ENCODE data around the gene KEL.
A peak's percentile ranks its signal among the peaks of the same experiment; 100 is the strongest.

Gene KEL

GRCh38 chr7:142933092-142933475 lies 29.1 kb downstream of the KEL start:
- H3K4me3 ChIP-seq (ENCODE audit: control insufficient read depth, low read depth, low read length), result no peak overlapping the region
- TF ChIP-seq CTCF (IDR thresholded peaks at IDR 0.05; ENCODE audit: control insufficient read depth, insufficient read depth, low read depth, low read length, missing control alignments), result no peak
- no peak for DNase-seq (ENCODE audit: low read depth)

GRCh38 chr7:142932386-142933091 lies 29.6 kb downstream of the KEL start:
- no peak for TF ChIP-seq CTCF (IDR thresholded peaks at IDR 0.05; ENCODE audit: control insufficient read depth, insufficient read depth, low read depth, low read length, missing control alignments)
- no peak for DNase-seq (ENCODE audit: low read depth)
- no peak overlapping the region for H3K4me3 ChIP-seq (ENCODE audit: control insufficient read depth, low read depth, low read length)

- no peak for DNase-seq (ENCODE audit: low read depth)
- no peak overlapping the region for H3K4me3 ChIP-seq (ENCODE audit: control insufficient read depth, low read depth, low read length)
- TF ChIP-seq CTCF (IDR thresholded peaks at IDR 0.05; ENCODE audit: control insufficient read depth, insufficient read depth, low read depth, low read length, missing control alignments), result no peak
Observed at GRCh38 chr7:142930126-142930730, 31.9 kb downstream of the KEL start.

GRCh38 chr7:142927949-142928348 lies 34.2 kb downstream of the KEL start:
- no peak for TF ChIP-seq CTCF (IDR thresholded peaks at IDR 0.05; ENCODE audit: control insufficient read depth, insufficient read depth, low read depth, low read length, missing control alignments)
- H3K4me3 ChIP-seq (ENCODE audit: control insufficient read depth, low read depth, low read length), result no peak overlapping the region

GRCh38 chr7:142927085-142927745 lies 34.9 kb downstream of the KEL start:
- no peak overlapping the region for H3K4me3 ChIP-seq (ENCODE audit: control insufficient read depth, low read depth, low read length)
- DNase-seq (ENCODE audit: low read depth), result no peak

More at GRCh38 chr7:142927949-142928348, 34.2 kb downstream of the KEL start:
- no peak for DNase-seq (ENCODE audit: low read depth)

GRCh38 chr7:142925413-142925812 lies 36.8 kb downstream of the KEL start:
- H3K4me3 ChIP-seq (ENCODE audit: control insufficient read depth, low read depth, low read length), result no peak overlapping the region
- TF ChIP-seq CTCF (IDR thresholded peaks at IDR 0.05; ENCODE audit: control insufficient read depth, insufficient read depth, low read depth, low read length, missing control alignments), result peak; percentile 6
- DNase-seq (ENCODE audit: low read depth), result no peak

More at GRCh38 chr7:142927085-142927745, 34.9 kb downstream of the KEL start:
- TF ChIP-seq CTCF (IDR thresholded peaks at IDR 0.05; ENCODE audit: control insufficient read depth, insufficient read depth, low read depth, low read length, missing control alignments), result no peak

Data from AG09309 (cell line).